Sigmoid colon (tissue), 7 donors: ENCODE data around the gene KCNJ15. TPM values are rescaled to one million over a fixed set of nuclear protein-coding genes. Genes with fewer than 3 reads are reported as not detected.

ENCODE experiments used
- DNase-seq: peaks from one replicate; pipeline ENCODE4 v3.0.0-alpha.2; 2019
- H3K27ac ChIP-seq, 4 donors: fragments of 200-600 bp; sonication (generic); one replicate each; pipeline ENCODE4 v1.5.1; 2016 to 2019; ENCODE audit warnings: mild to moderate bottlenecking in 1 of 4
- H3K27me3 ChIP-seq, 3 donors: fragments of 200-600 bp; sonication (generic); one replicate each; pipeline ENCODE4 v1.5.1; 2019; ENCODE audit warnings: mild to moderate bottlenecking in 1 of 3
- H3K36me3 ChIP-seq, 4 donors: fragments of 200-600 bp; sonication (generic); one replicate each; pipeline ENCODE4 v1.5.1; 2016 to 2019
- H3K4me1 ChIP-seq, 4 donors: fragments of 200-600 bp; sonication (generic); one replicate each; pipeline ENCODE4 v1.5.1; 2017 to 2019
- H3K4me3 ChIP-seq, 4 donors: fragments of 200-600 bp; sonication (generic); one replicate each; pipeline ENCODE4 v1.5.1; 2017 to 2019; ENCODE audit warnings: mild to moderate bottlenecking in 2 of 4, moderate library complexity in 1 of 4
- H3K9me3 ChIP-seq, 4 donors: fragments of 200-600 bp in 3 of 4; sonication (generic) in 3 of 4; one replicate each; pipeline versions ENCODE4 v1.5.1 to v1.6.1; 2013 to 2019
- EP300 ChIP-seq, 4 donors: sonication (generic); formaldehyde crosslinking; IDR thresholded peaks; one replicate each; pipeline ENCODE4 v1.6.1; 2017; ENCODE audit warnings: antibody characterized with exemption in 4 of 4
- POLR2A ChIP-seq, 2 donors: fragments of 450-650 bp; IDR thresholded peaks; one replicate each; pipeline ENCODE4 v1.6.1; 2016; ENCODE audit warnings: antibody characterized with exemption in 2 of 2, mild to moderate bottlenecking in 2 of 2, moderate library complexity in 2 of 2
- POLR2AphosphoS5 ChIP-seq, 4 donors: sonication (generic); formaldehyde crosslinking; IDR thresholded peaks; one replicate each; pipeline ENCODE4 v1.6.1; 2017; ENCODE audit warnings: antibody characterized with exemption in 4 of 4
- WGBS, 2 donors: extraction: QIAGEN DNeasy Blood & Tissue Kit; methylation state at CpG; one replicate each; pipeline ENCODE4 v1.1.7; 2013; 5-methylcytosine and 5-hydroxymethylcytosine counted together
- intact Hi-C: fragments of 100-400 bp; cut with DNase I; formaldehyde crosslinking; loops from one replicate; pipeline ENCODE4 v1.15.1; 2023
- polyA plus RNA-seq, 3 donors: library from polyadenylated mRNA; stranded (reverse); fragments of 200-250 nt; gene quantifications; one replicate each; pipeline ENCODE4 v1.2.3, GENCODE V29; 2013
- total RNA-seq, 4 donors: library from RNA; depleted of rRNA; stranded (reverse); fragments of >200 nt; gene quantifications; one replicate each; pipeline ENCODE4 v1.1.0, GENCODE V29; 2016
- TF ChIP-seq, protein P1 (sequence below), 4 experiments: fragments of 450-650 bp in 3 of 4; fragments of 200-600 bp in 1 of 4; IDR thresholded peaks; one replicate each; pipeline ENCODE4 v1.5.1; 2016 to 2019; ENCODE audit warnings: antibody characterized with exemption in 4 of 4, mild to moderate bottlenecking in 3 of 4, moderate library complexity in 2 of 4
- donor health status: healthy with polysubstance abuse.
- donor health status: Bipolar disorder and iron deficiency.
- donor health status: healthy.

Gene KCNJ15
- total and polyA plus RNA-seq, 7 donors = 0.22 to 0.60 (median 0.49) TPM; not detected in 4

GRCh38 chr21:38261851-38262250, 5.1 kb downstream of the KCNJ15 start:
- TF ChIP-seq, protein P1, sequence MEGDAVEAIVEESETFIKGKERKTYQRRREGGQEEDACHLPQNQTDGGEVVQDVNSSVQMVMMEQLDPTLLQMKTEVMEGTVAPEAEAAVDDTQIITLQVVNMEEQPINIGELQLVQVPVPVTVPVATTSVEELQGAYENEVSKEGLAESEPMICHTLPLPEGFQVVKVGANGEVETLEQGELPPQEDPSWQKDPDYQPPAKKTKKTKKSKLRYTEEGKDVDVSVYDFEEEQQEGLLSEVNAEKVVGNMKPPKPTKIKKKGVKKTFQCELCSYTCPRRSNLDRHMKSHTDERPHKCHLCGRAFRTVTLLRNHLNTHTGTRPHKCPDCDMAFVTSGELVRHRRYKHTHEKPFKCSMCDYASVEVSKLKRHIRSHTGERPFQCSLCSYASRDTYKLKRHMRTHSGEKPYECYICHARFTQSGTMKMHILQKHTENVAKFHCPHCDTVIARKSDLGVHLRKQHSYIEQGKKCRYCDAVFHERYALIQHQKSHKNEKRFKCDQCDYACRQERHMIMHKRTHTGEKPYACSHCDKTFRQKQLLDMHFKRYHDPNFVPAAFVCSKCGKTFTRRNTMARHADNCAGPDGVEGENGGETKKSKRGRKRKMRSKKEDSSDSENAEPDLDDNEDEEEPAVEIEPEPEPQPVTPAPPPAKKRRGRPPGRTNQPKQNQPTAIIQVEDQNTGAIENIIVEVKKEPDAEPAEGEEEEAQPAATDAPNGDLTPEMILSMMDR (IDR thresholded peaks at IDR 0.05) = no peak
- TF ChIP-seq POLR2A (IDR thresholded peaks at IDR 0.05) (no peak), POLR2AphosphoS5 (IDR thresholded peaks at IDR 0.05) (no peak), EP300 (IDR thresholded peaks at IDR 0.05) (no peak)
- H3K9me3 ChIP-seq = no peaks in the 10 kb centered on the region
- peaks cover 0 to 23% (median 0%) of the 10 kb centered on the region in 3 donors for H3K27me3 ChIP-seq
- H3K36me3 ChIP-seq = no peaks in the 10 kb centered on the region
- intact Hi-C loops = no loop called here
- no peak for DNase-seq
- WGBS, 2 donors = 89% methylated on average over 2 of the region's 2 CpGs
- H3K4me1 ChIP-seq = no peaks in the 10 kb centered on the region
- H3K27ac ChIP-seq = no peak overlapping the region
- H3K4me3 ChIP-seq = no peak overlapping the region

- intact Hi-C loops = no loop called here
- Histone ChIP-seq H3K4me1 (no peaks in the 10 kb centered on the region), H3K9me3 (no peaks in the 10 kb centered on the region), H3K27ac (no peak overlapping the region), H3K4me3 (no peak overlapping the region), H3K36me3 (no peaks in the 10 kb centered on the region), H3K27me3 (peaks cover 0 to 21% (median 0%) of the 10 kb centered on the region in 3 donors)
- WGBS, 2 donors = 88 to 91% methylated on average over 8 of the region's 8 CpGs
- no peak for DNase-seq
- TF ChIP-seq, protein P1 (IDR thresholded peaks at IDR 0.05) = no peak
- TF ChIP-seq EP300 (IDR thresholded peaks at IDR 0.05) = no peak
- no peak for TF ChIP-seq POLR2AphosphoS5 (IDR thresholded peaks at IDR 0.05)
- no peak for TF ChIP-seq POLR2A (IDR thresholded peaks at IDR 0.05)
Observed at GRCh38 chr21:38263493-38263892, 6.7 kb downstream of the KCNJ15 start.

GRCh38 chr21:38264571-38264970, 7.8 kb downstream of the KCNJ15 start:
- Histone ChIP-seq H3K36me3 (no peaks in the 10 kb centered on the region), H3K27me3 (peaks cover 0 to 11% (median 0%) of the 10 kb centered on the region in 3 donors), H3K4me3 (no peak overlapping the region), H3K9me3 (no peaks in the 10 kb centered on the region), H3K27ac (no peak overlapping the region), H3K4me1 (no peaks in the 10 kb centered on the region)
- intact Hi-C loops = no loop called here
- WGBS, 2 donors = 84 to 91% methylated on average over 3 of the region's 3 CpGs
- no peak for DNase-seq
- TF ChIP-seq, protein P1 (IDR thresholded peaks at IDR 0.05) = no peak
- TF ChIP-seq EP300 (IDR thresholded peaks at IDR 0.05) (no peak), POLR2A (IDR thresholded peaks at IDR 0.05) (no peak), POLR2AphosphoS5 (IDR thresholded peaks at IDR 0.05) (no peak)

GRCh38 chr21:38265166-38265565, 8.4 kb downstream of the KCNJ15 start:
- intact Hi-C loops = no loop called here
- H3K9me3 ChIP-seq = no peaks in the 10 kb centered on the region
- H3K27me3 ChIP-seq = peaks cover 0 to 5% (median 0%) of the 10 kb centered on the region in 3 donors
- TF ChIP-seq, protein P1 (IDR thresholded peaks at IDR 0.05) = no peak
- no peak for TF ChIP-seq EP300 (IDR thresholded peaks at IDR 0.05)
- TF ChIP-seq POLR2A (IDR thresholded peaks at IDR 0.05) = no peak
- TF ChIP-seq POLR2AphosphoS5 (IDR thresholded peaks at IDR 0.05) = no peak
- DNase-seq = no peak
- H3K36me3 ChIP-seq = no peaks in the 10 kb centered on the region
- no peaks in the 10 kb centered on the region for H3K4me1 ChIP-seq
- no peak overlapping the region for H3K27ac ChIP-seq
- H3K4me3 ChIP-seq = no peak overlapping the region
- WGBS, 2 donors = 96 to 100% methylated on average over 1 of the region's 1 CpG

DNA sequence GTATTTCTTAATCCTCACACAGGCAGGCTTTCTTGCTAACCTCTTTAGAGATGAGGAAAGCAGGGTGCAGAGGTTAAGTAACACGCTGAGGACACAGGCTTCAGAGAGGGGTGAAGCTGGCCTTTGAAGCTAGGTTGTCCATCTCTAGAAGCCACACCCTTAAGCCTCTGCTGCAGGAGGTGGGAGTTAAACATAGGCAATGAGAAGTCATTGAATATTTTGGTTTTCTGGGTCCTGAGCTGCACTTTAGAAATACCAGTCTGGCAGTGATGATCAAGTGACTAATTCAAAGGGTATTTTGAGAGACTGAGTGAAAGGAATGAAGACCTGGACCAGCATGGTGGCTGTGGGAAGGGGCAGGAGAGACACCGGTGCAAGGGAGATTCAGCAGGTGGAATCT, 9.9 kb downstream of the KCNJ15 start:
- Histone ChIP-seq H3K36me3 (no peaks in the 10 kb centered on the region), H3K9me3 (no peaks in the 10 kb centered on the region), H3K27ac (no peak overlapping the region), H3K27me3 (peaks cover 0 to 4% (median 0%) of the 10 kb centered on the region in 3 donors), H3K4me1 (no peaks in the 10 kb centered on the region), H3K4me3 (no peak overlapping the region)
- 93 to 95% methylated on average over 2 of the region's 2 CpGs for WGBS, 2 donors
- TF ChIP-seq EP300 (IDR thresholded peaks at IDR 0.05) = no peak
- no peak for TF ChIP-seq POLR2A (IDR thresholded peaks at IDR 0.05)
- no peak for TF ChIP-seq POLR2AphosphoS5 (IDR thresholded peaks at IDR 0.05)
- TF ChIP-seq, protein P1 (IDR thresholded peaks at IDR 0.05) = no peak
- no peak for DNase-seq
- intact Hi-C loops = no loop called here
